Gastrocnemius medialis (tissue), 4 donors: Measurements from ENCODE around the gene RBM14. TPM values are rescaled to one million over a fixed set of nuclear protein-coding genes. Genes with fewer than 3 reads are reported as not detected.
A peak's percentile ranks its signal among the peaks of the same experiment; 100 is the strongest.
"Not testable (repeated sequence)": the region's sequence is repeated elsewhere in the genome, so short reads cannot be mapped to it uniquely, and the experiment has no call there.

Source experiments
- ATAC-seq, 2 donors: fragments of 150-250 bp; one replicate each; pipeline ENCODE4 v1.9.1; 2016
- DNase-seq, 2 donors: peaks; one replicate each; pipeline ENCODE4 v3.0.0-alpha.2; 2019
- H3K27ac ChIP-seq, 4 donors: fragments of 200-600 bp; sonication (generic); 1 replicate in 1 of 4; 2 replicates in 3 of 4; pipeline ENCODE4 v1.5.1; 2016 to 2018; ENCODE audit warnings: mild to moderate bottlenecking in 2 of 4, moderate library complexity in 1 of 4
- H3K27me3 ChIP-seq, 3 donors: fragments of 200-600 bp; sonication (generic) in 2 of 3; 1 replicate in 1 of 3; 2 replicates in 2 of 3; pipeline versions ENCODE4 v1.5.1 to v1.6.0; 2016 to 2019; ENCODE audit warnings: mild to moderate bottlenecking in 1 of 3, moderate library complexity in 1 of 3
- H3K36me3 ChIP-seq, 2 donors: fragments of 200-600 bp; sonication (generic) in 1 of 2; one replicate each; pipeline ENCODE4 v1.5.1; 2017 to 2018
- H3K4me1 ChIP-seq, 2 donors: fragments of 200-600 bp; sonication (generic) in 1 of 2; one replicate each; pipeline ENCODE4 v1.5.1; 2016 to 2017; ENCODE audit warnings: mild to moderate bottlenecking in 2 of 2
- H3K4me3 ChIP-seq, 4 donors: fragments of 200-600 bp; sonication (generic) in 3 of 4; 1 replicate in 1 of 4; 2 replicates in 3 of 4; pipeline ENCODE4 v1.5.1; 2016 to 2019; ENCODE audit warnings: mild to moderate bottlenecking in 2 of 4
- H3K9me3 ChIP-seq, 3 donors: fragments of 200-600 bp; sonication (generic) in 2 of 3; 1 replicate in 1 of 3; 2 replicates in 2 of 3; pipeline ENCODE4 v1.5.1; 2016 to 2019
- POLR2A ChIP-seq, 2 donors: fragments of 450-650 bp; IDR thresholded peaks; one replicate each; pipeline ENCODE4 v1.6.1; 2017; ENCODE audit warnings: antibody characterized with exemption in 2 of 2, mild to moderate bottlenecking in 2 of 2, moderate library complexity in 2 of 2
- in situ Hi-C, 4 donors: fragments of 200-750 bp; cut with MboI; loops; one replicate each; pipeline versions ENCODE4 v1.15.0 to v1.8.0; 2017; ENCODE audit warnings: low sequenced_read_pairs in 4 of 4
- intact Hi-C: fragments of 100-400 bp; cut with DNase I; formaldehyde crosslinking; loops from one replicate; pipeline ENCODE4 v1.15.1; 2023; ENCODE audit warnings: low total_unique reads
- total RNA-seq, 4 donors: library from RNA; depleted of rRNA; stranded (reverse); fragments of >200 nt; gene quantifications; one replicate each; pipeline versions ENCODE4 v1.1.0 to v1.2.3, GENCODE V29; 2016
- TF ChIP-seq, protein P1 (sequence below), 5 experiments: fragments of 450-650 bp in 3 of 5; fragments of 200-600 bp in 2 of 5; sonication (generic) in 2 of 5; IDR thresholded peaks in 4 of 5; conservative IDR thresholded peaks in 1 of 5; 1 replicate in 4 of 5; 2 replicates in 1 of 5; pipeline ENCODE4 v1.5.1; 2016 to 2019; ENCODE audit warnings: antibody characterized with exemption in 5 of 5, mild to moderate bottlenecking in 3 of 5, moderate library complexity in 3 of 5

The RBM14 gene
- total RNA-seq, 4 donors from 2014 or later, result 17.0 to 43.2 (median 29.4) TPM

DNA sequence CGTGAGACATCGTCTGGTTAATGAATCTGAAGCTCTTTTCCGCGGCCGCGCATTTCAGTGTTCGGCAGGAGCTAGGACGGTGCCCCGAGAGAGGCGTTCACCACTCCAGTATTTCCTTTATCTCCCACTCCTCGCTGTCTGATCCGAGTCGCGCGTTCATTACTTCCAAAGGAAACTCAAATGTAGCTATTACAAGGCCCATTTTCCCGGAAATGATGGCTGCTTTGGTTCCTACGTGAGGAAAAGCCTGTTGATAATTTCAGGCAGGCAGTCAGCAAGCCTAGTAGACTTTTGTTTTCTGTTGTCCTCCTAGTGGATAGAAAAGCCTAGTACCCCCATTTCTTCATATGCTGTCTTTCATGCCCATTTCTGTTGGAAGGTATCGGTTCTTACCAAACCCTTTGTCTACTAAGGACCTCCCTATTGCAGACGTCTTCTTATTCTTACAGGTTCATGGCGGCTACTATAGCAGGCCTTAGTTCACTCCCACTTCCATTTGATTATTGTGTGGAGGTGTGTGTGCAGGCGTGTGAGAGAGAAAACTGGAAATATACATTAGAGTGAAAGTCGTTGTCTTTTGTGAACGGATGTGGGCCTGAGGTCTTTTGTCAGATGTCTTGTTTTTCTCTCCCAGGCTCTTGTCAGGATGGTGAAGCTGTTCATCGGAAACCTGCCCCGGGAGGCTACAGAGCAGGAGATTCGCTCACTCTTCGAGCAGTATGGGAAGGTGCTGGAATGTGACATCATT is 22.8 kb downstream of the RBM14 start:
- no peak for DNase-seq
- intact Hi-C loops (loop anchor here (5.0 kb wide), 1 partner anchor 172 kb away; the partner anchor contains the start of gene PELI3), in situ Hi-C loops (no loop called here)
- H3K36me3 ChIP-seq, result peaks cover 0 to 18% of the 10 kb centered on the region in 2 donors
- no peaks in the 10 kb centered on the region for H3K9me3 ChIP-seq
- peaks cover 57 to 64% of the 10 kb centered on the region in 2 donors for H3K4me1 ChIP-seq
- peak in 1 of 2 donors; percentile 7 for ATAC-seq
- TF ChIP-seq POLR2A (IDR thresholded peaks at IDR 0.05), result no peak
- TF ChIP-seq, protein P1, sequence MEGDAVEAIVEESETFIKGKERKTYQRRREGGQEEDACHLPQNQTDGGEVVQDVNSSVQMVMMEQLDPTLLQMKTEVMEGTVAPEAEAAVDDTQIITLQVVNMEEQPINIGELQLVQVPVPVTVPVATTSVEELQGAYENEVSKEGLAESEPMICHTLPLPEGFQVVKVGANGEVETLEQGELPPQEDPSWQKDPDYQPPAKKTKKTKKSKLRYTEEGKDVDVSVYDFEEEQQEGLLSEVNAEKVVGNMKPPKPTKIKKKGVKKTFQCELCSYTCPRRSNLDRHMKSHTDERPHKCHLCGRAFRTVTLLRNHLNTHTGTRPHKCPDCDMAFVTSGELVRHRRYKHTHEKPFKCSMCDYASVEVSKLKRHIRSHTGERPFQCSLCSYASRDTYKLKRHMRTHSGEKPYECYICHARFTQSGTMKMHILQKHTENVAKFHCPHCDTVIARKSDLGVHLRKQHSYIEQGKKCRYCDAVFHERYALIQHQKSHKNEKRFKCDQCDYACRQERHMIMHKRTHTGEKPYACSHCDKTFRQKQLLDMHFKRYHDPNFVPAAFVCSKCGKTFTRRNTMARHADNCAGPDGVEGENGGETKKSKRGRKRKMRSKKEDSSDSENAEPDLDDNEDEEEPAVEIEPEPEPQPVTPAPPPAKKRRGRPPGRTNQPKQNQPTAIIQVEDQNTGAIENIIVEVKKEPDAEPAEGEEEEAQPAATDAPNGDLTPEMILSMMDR (IDR thresholded peaks at IDR 0.05 in 4 of 5, conservative IDR thresholded peaks at IDR 0.05 in 1 of 5), result no peak
- H3K27me3 ChIP-seq, result no peaks in the 10 kb centered on the region
- peak overlapping the region; percentile 73 to 90 (median 84) for H3K4me3 ChIP-seq
- H3K27ac ChIP-seq, result peak overlapping the region; percentile 90 to 94 (median 92)

DNA sequence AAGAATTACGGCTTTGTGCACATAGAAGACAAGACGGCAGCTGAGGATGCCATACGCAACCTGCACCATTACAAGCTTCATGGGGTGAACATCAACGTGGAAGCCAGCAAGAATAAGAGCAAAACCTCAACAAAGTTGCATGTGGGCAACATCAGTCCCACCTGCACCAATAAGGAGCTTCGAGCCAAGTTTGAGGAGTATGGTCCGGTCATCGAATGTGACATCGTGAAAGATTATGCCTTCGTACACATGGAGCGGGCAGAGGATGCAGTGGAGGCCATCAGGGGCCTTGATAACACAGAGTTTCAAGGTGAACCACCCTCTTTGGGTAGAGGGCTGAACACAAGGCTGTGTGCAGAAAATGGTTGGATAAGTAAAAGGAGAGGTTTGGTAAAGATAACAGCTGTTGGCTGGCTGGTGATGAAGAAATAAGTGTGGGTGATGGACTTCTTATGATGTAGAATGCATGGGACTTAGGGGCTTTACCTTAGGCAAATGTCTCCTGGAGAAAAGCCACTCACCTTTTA is 23.4 kb downstream of the RBM14 start:
- intact Hi-C loops, result loop anchor here (5.0 kb wide), 1 partner anchor 173 kb away; the partner anchor contains the start of gene PELI3
- ATAC-seq, DNase-seq, H3K27me3 ChIP-seq, in situ Hi-C loops, H3K9me3 ChIP-seq: not testable (repeated sequence)
- Histone ChIP-seq H3K36me3 (peaks cover 0 to 25% of the 10 kb centered on the region in 2 donors), H3K4me3 (peak overlapping the region; percentile 26 to 90 (median 84)), H3K27ac (peak overlapping the region; percentile 90 to 94 (median 92)), H3K4me1 (peaks cover 64 to 71% of the 10 kb centered on the region in 2 donors)

DNA sequence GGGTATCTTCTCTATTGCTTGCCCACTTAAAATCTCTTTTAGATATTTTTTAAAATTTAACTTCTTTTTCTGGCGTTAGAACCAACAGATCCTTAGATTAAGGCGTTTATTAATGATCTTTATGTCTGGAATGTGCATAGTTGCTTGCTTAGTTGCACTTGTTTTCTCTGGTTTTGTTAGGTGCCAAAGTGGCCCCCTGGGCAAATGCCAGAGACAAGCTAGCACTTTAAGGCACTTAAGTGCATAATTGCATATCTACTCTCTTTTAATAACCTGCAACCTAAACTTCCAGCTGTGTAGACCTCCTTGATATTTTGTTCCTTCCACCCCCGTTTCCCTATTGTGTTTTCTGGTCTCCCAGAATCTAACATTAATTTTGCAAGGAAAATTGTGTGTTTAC is 25.4 kb downstream of the RBM14 start:
- Histone ChIP-seq H3K36me3 (peaks cover 0 to 44% of the 10 kb centered on the region in 2 donors), H3K27me3 (no peaks in the 10 kb centered on the region), H3K4me3 (peak overlapping the region; percentile 26 to 90 (median 84)), H3K27ac (peak overlapping the region; percentile 90 to 94 (median 92)), H3K9me3 (no peaks in the 10 kb centered on the region), H3K4me1 (peaks cover 83 to 85% of the 10 kb centered on the region in 2 donors)
- TF ChIP-seq, protein P1 (IDR thresholded peaks at IDR 0.05 in 4 of 5, conservative IDR thresholded peaks at IDR 0.05 in 1 of 5), result no peak
- TF ChIP-seq POLR2A (IDR thresholded peaks at IDR 0.05), result no peak
- in situ Hi-C loops, result no loop called here
- ATAC-seq, result no peak
- DNase-seq, result no peak
- intact Hi-C loops, result no loop called here

DNA sequence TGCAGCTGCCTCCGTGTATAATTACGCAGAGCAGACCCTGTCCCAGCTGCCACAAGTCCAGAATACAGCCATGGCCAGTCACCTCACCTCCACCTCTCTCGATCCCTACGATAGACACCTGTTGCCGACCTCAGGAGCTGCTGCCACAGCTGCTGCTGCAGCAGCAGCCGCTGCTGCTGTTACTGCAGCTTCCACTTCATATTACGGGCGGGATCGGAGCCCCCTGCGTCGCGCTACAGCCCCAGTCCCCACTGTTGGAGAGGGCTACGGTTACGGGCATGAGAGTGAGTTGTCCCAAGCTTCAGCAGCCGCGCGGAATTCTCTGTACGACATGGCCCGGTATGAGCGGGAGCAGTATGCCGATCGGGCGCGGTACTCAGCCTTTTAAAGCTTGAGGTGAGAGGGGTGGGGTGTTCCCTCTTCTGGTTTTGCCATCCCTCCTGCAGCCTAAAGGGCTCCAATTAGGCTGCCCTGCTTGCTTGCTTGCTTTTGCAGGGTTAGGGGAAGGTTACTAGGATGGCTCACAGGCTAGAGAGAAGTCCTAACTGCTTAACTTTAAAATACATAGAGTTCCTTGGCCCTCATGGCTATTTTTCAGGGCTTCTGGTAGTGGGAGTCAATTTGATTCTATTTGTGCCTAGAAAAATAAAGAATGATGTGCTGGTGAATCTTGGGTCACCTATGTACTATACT is 27.5 kb downstream of the RBM14 start:
- in situ Hi-C loops, result no loop called here

More for the DNA sequence above, 27.5 kb downstream of the RBM14 start:
- peaks cover 0 to 61% of the 10 kb centered on the region in 2 donors for H3K36me3 ChIP-seq
- DNase-seq (no peak), ATAC-seq (no peak)
- TF ChIP-seq, protein P1 (IDR thresholded peaks at IDR 0.05 in 4 of 5, conservative IDR thresholded peaks at IDR 0.05 in 1 of 5), result no peak
- TF ChIP-seq POLR2A (IDR thresholded peaks at IDR 0.05), result no peak
- intact Hi-C loops, result no loop called here
- H3K9me3 ChIP-seq, result no peaks in the 10 kb centered on the region
- H3K27ac ChIP-seq, result peak overlapping the region in 1 of 4 donors; percentile 5
- H3K4me1 ChIP-seq, result peaks cover 73 to 77% of the 10 kb centered on the region in 2 donors
- no peaks in the 10 kb centered on the region for H3K27me3 ChIP-seq
- H3K4me3 ChIP-seq, result peak overlapping the region; percentile 14 to 90 (median 28)
